GM21576 (cell line): ENCODE measurements around the gene C1QTNF1.
"Not testable (repeated sequence)": the region's sequence is repeated elsewhere in the genome, so short reads cannot be mapped to it uniquely, and the experiment has no call there.

ENCODE experiments used
- ATAC-seq: cut with Tn5 transposase; IDR thresholded peaks from one replicate; pipeline ENCODE4 v1.9.1; 2021; ENCODE audit warnings: mild to moderate bottlenecking, moderate library complexity; ENCODE audit not compliant: unreplicated experiment

C1QTNF1 gene

GRCh38 chr17:79005063-79005861, 18.7 kb upstream of the C1QTNF1 start:
- ATAC-seq: no peak

GRCh38 chr17:79006046-79006445, 17.9 kb upstream of the C1QTNF1 start:
- ATAC-seq: no peak

- ATAC-seq: no peak
These were observed 17.0 kb upstream of the C1QTNF1 start for GRCh38 chr17:79006794-79007503.

GRCh38 chr17:79007504-79008381, 16.2 kb upstream of the C1QTNF1 start:
- no peak for ATAC-seq

GRCh38 chr17:79008666-79009387, 15.1 kb upstream of the C1QTNF1 start:
- no peak for ATAC-seq

- ATAC-seq: peak; percentile 88
These were observed 14.3 kb upstream of the C1QTNF1 start, which contains the start of gene CANT1 for GRCh38 chr17:79009397-79010303. Gene CANT1 (minus strand): TSS chr17:79009764. CDS start chr17:78997622, 12,142 bp downstream.

- no peak for ATAC-seq
These were observed 13.7 kb upstream of the C1QTNF1 start for GRCh38 chr17:79010304-79010646.

- ATAC-seq: no peak
These were observed 12.4 kb upstream of the C1QTNF1 start for GRCh38 chr17:79011451-79012147.

GRCh38 chr17:79012563-79013134, 11.3 kb upstream of the C1QTNF1 start:
- ATAC-seq: no peak

GRCh38 chr17:79014158-79014758, 9.7 kb upstream of the C1QTNF1 start:
- ATAC-seq: no peak

GRCh38 chr17:79017546-79018369, 6.2 kb upstream of the C1QTNF1 start:
- ATAC-seq: no peak

GRCh38 chr17:79018370-79018695, 5.6 kb upstream of the C1QTNF1 start:
- no peak for ATAC-seq

GRCh38 chr17:79019261-79019631, 4.7 kb upstream of the C1QTNF1 start:
- no peak for ATAC-seq

- no peak for ATAC-seq
These were observed 4.1 kb upstream of the C1QTNF1 start for GRCh38 chr17:79019632-79020584.

- ATAC-seq: no peak
These were observed 3.2 kb upstream of the C1QTNF1 start for GRCh38 chr17:79020631-79021301.

- ATAC-seq: not testable (repeated sequence)
These were observed 2.0 kb upstream of the C1QTNF1 start for GRCh38 chr17:79021929-79022328.
